BJ (cell line): ENCODE measurements around the gene FRMD4A. TPM values are rescaled to one million over a fixed set of nuclear protein-coding genes. Genes with fewer than 3 reads are reported as not detected.

Experiments
- CTCF ChIA-PET: fragments of 350-600 bp; formaldehyde crosslinking; extraction: SDS; loops from one replicate; lab custom pipeline; 2021; ENCODE audit warnings: antibody characterized with exemption, inconsistent platforms; lab: Yijun Ruan, JAX
- POLR2A ChIA-PET: fragments of 300-600 bp; sonication (Branson Sonifier 250); formaldehyde crosslinking; extraction: SDS; loops from one replicate; lab custom pipeline; 2021; ENCODE audit warnings: antibody characterized with exemption; lab: Charles Lee
- DNase-seq: peaks from one replicate; pipeline ENCODE4 v3.0.0-alpha.2; 2011; ENCODE audit warnings: low read depth
- H3K27me3 ChIP-seq: 2 replicates; pipeline ENCODE4 v1.6.0; 2011; ENCODE audit warnings: low read length; ENCODE audit not compliant: control insufficient read depth, insufficient read depth
- H3K36me3 ChIP-seq: 2 replicates; pipeline ENCODE4 v1.5.1; 2011; ENCODE audit warnings: low read length; ENCODE audit not compliant: control insufficient read depth, insufficient read depth
- H3K4me3 ChIP-seq: 2 replicates; pipeline ENCODE4 v1.5.1; 2011; ENCODE audit warnings: low read depth, mild to moderate bottlenecking, control low read depth, low read length
- CTCF ChIP-seq: IDR thresholded peaks from 2 replicates; pipeline ENCODE4 v1.5.1; 2011; ENCODE audit warnings: low read depth, mild to moderate bottlenecking, control low read depth, inconsistent platforms, low read length, moderate library complexity; ENCODE audit not compliant: insufficient read depth
- polyA plus RNA-seq: library from polyadenylated mRNA; depleted of rRNA; stranded (reverse); fragments of >200 nt; gene quantifications from 2 replicates; pipeline ENCODE4 v1.2.3, GENCODE V29; 2011

Gene FRMD4A
- polyA plus RNA-seq, 1 experiment: 31.6 TPM

- TF ChIP-seq CTCF: no peak
- ChIA-PET CTCF (no interaction called here), POLR2A (no interaction called here)
Observed at GRCh38 chr10:13797164-13797563, 533.6 kb downstream of the FRMD4A start.

DNA sequence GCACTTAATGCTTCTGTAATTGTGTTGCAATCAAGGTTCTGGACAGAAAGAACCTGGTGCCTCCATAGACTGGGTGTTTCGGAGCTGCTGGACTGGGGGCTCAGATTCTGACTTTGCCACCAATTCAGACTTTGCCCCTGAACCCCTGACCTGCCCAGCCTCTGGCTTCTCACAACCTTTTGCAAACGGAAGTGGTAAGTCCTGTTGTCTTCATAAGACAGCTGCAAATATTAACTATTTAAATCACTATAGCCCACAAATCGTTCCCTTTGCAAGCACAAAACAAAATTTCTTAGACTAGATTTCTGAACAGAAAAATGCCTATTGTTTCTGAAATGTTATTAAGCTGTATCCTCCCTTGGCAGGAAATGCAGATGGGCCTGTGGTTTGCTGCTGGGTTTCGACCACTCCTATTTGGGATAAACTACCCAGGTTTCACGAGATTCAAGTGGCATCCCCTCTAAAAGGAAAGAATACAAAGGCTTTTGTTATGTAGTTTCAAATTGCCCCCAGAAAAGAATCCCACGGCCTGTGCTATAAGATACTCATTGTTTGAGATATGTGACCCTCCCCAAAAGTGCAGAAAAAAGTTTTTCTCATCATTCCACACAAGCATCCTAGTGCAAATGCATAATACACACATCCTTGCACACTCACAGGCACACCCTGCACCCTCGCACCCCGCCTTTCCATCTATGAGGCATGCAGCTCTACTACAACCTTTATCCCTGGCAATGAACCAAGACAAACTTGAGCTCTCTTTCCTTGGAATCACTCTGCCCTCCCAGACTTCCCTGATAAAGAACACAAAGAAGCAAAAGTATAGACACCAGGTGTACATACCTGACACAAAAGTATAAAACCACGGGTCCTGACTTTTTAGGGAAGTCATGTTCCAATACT lies 534.8 kb downstream of the FRMD4A start:
- Histone ChIP-seq H3K4me3 (no peak overlapping the region), H3K27me3 (no peaks in the 10 kb centered on the region), H3K36me3 (peaks cover 6% of the 10 kb centered on the region)
- DNase-seq: no peak
- POLR2A ChIA-PET: no interaction called here
- CTCF ChIA-PET: interaction anchor here (0.6 kb wide), 1 partner anchor 267 kb away, joined by 3 read pairs; no protein-coding TSS in a partner anchor
- no peak for TF ChIP-seq CTCF

More at GRCh38 chr10:13797164-13797563, 533.6 kb downstream of the FRMD4A start:
- H3K36me3 ChIP-seq: no peaks in the 10 kb centered on the region; the same call in none of the 2 replicates
- no peaks in the 10 kb centered on the region for H3K27me3 ChIP-seq
- no peak for DNase-seq
- H3K4me3 ChIP-seq: no peak overlapping the region

DNA sequence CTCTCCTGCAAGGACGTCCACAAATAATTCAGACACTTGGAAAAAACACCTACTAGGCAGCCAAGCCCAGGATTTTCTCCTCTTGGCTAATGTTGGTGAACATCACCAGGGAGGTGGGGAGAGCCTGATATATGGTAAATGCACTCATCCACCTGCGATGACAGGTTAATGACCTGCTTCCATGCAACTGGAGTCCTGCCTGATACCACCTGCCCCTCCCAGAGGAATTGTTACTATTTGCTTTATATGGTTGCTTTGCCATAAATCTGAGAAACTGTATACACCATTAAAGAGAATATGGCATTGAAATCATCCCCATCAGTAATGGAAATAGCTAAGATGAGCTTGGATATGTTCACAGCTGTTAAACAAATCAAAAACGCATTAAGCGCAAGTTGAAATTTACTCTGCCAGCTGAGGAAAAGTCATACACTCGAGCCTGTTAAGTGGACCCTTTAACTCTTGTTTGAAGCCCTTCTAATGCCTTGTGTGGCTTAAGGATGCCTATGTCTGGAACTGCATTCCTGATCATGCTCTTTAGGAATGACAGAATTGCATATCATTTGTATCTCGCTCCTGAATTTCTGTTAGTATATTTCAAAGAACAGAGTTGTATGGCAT lies 535.6 kb downstream of the FRMD4A start:
- no peak for TF ChIP-seq CTCF
- CTCF ChIA-PET: interaction anchor here (1.0 kb wide), 2 partner anchors 8 to 299 kb away, joined by 3 to 4 read pairs; no protein-coding TSS in a partner anchor
- POLR2A ChIA-PET: no interaction called here
- DNase-seq: no peak
- peaks cover 6% of the 10 kb centered on the region for H3K36me3 ChIP-seq
- no peaks in the 10 kb centered on the region for H3K27me3 ChIP-seq
- H3K4me3 ChIP-seq: no peak overlapping the region

- POLR2A ChIA-PET: no interaction called here
- Histone ChIP-seq H3K4me3 (no peak overlapping the region), H3K36me3 (peaks cover 6% of the 10 kb centered on the region), H3K27me3 (no peaks in the 10 kb centered on the region)
- no peak for DNase-seq
- CTCF ChIA-PET: no interaction called here
- no peak for TF ChIP-seq CTCF
Observed at GRCh38 chr10:13792006-13792405, 538.7 kb downstream of the FRMD4A start.

- Histone ChIP-seq H3K4me3 (no peak overlapping the region), H3K36me3 (peaks cover 6% of the 10 kb centered on the region), H3K27me3 (no peaks in the 10 kb centered on the region)
- no peak for DNase-seq
- no peak for TF ChIP-seq CTCF
- ChIA-PET CTCF (interaction anchor here (0.8 to 1.1 kb wide), 2 partner anchors 14 to 130 kb away, joined by 3 read pairs; no protein-coding TSS in a partner anchor), POLR2A (interaction anchor here (0.6 kb wide), 2 partner anchors 64 to 302 kb away, joined by 3 to 4 read pairs; no protein-coding TSS in a partner anchor)
Observed at GRCh38 chr10:13791483-13791882, 539.2 kb downstream of the FRMD4A start.
